ENCODE results near the gene CARD10.
"Not testable (repeated sequence)": the region's sequence is repeated elsewhere in the genome, so short reads cannot be mapped to it uniquely, and the experiment has no call there.

The CARD10 gene

GRCh38 chr22:37556710-37557109 is 37.5 kb upstream of the CARD10 start:
- DNase-seq = no peak

DNA sequence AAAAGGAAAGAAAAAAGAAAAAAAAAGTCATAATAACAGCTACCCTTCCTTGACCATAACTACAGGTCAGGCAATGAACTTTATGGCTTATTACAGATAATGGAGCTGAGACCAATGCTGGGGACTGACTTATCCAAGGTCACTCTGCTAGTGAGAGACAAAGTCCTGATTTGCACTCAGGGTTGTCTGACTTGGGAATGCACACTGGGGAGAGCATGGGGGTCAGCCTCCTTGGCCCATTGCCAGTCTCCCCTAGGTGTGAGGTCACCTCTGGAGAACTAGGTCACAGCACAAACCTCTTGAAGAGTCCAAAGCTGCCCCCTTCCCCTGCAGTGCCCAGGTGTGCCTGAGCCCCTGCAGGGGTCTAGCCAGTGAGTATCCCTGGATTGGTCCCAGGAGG is 35.8 kb upstream of the CARD10 start:
- no peak for DNase-seq

DNA sequence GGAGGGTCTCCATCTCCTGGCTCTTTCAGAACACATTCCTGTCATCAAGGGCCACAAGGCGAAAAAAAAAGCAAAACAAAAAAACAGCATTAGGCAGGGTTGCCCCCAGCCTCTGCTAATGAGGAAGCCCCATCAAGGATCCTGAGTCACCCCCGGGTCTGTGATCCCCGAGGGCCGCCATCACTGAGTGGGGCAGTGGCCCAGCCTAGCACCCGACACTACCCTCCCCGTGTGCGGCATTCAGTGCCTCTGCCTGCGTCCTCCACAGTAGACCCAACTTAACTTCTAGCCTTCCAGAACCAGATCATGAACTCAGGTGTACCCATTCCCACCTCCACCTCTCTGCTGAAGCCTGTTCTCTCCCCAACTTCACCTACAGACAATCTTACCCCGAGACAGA is 34.5 kb upstream of the CARD10 start:
- DNase-seq = no peak

DNA sequence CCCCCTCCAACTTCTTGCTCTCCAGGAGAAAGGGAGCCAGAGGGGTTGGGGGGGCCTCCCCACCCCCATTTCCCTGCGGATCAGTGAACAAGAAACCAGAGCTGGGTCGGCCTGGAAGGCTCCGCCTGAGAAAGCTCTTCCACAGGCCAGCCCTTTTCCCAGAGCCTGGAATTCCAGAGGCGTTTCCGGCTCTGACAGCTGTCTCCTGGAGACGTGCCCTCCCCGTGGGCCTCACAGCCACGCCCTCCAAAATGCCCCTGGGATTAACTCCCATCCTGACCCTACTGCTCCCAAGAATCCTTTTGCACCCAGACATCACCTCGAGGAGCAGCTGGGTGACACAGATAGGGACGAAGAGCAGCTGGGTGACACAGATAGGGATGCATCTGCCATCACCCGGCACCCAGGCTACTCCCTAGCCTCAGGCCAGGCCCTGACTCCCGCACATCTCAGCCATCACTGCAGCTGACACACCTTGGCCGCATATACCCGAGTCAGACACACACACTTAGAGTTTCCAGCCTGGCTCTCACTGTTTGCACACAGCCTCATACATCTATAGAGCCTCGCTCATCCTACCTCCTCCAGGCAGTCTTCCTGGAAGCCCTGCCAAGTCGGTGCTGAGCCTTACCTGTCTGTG is 33.4 kb upstream of the CARD10 start:
- no peak for DNase-seq

- no peak for DNase-seq
Observed at GRCh38 chr22:37551981-37552380, 32.8 kb upstream of the CARD10 start.

GRCh38 chr22:37550921-37551320 is 31.7 kb upstream of the CARD10 start:
- DNase-seq = not testable (repeated sequence)

DNA sequence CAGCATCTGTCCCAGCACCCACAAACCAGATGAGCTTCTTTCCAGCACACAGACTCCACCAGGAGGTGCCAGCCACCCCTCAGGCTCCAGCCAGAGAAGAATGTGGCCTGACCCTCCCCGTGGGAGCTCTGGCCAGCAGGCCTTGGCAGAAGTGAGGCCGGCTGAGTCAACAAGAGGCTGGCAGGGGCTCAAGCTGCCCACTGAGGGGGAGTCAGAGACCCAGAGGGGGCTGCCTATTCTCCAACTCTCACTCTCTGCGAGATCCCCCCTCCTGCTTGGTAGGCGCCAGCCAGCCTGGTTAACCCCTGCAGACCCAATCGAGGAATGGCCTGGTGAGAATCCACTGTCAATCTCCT is 30.5 kb upstream of the CARD10 start:
- no peak for DNase-seq

- DNase-seq = no peak
Observed at GRCh38 chr22:37547251-37547741, 28.1 kb upstream of the CARD10 start.

- DNase-seq = no peak
Observed at GRCh38 chr22:37546437-37547250, 27.4 kb upstream of the CARD10 start.

DNA sequence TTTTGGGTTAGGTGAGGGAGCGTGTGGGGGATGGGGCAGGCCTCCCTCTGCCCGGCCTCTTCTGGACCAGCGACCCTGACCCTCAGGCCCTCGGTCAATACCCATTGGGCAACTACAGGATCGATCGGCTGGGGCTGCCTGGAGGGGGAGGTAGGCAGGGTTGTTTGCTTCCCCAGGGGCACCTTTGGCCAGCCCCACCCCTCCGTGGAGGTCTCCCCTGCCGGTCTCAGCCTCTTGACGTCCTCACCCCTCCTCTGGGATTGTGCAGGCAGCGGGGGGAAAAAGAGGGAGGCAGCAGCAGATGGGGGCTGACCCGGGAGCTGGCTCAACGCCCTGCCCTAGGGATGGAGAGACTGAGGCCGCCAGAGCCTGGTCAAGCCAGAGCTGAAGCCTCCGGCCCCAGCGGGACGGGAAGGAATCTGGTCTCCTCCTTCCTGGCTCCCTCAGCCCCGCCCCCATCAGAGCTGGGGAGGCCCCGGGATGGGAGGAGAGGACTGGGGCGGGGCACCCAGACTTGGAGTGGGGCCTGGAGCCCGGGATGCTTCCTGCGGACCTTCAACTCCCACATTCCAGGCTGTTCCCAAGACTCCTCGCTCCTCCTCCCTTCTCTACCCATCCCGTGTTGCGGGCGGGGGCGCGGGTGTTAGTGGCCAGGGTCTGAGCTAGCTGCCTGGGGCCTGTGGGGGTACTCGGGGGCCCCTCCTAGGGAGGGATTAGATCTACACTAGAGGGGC is 26.7 kb upstream of the CARD10 start:
- no peak for DNase-seq

DNA sequence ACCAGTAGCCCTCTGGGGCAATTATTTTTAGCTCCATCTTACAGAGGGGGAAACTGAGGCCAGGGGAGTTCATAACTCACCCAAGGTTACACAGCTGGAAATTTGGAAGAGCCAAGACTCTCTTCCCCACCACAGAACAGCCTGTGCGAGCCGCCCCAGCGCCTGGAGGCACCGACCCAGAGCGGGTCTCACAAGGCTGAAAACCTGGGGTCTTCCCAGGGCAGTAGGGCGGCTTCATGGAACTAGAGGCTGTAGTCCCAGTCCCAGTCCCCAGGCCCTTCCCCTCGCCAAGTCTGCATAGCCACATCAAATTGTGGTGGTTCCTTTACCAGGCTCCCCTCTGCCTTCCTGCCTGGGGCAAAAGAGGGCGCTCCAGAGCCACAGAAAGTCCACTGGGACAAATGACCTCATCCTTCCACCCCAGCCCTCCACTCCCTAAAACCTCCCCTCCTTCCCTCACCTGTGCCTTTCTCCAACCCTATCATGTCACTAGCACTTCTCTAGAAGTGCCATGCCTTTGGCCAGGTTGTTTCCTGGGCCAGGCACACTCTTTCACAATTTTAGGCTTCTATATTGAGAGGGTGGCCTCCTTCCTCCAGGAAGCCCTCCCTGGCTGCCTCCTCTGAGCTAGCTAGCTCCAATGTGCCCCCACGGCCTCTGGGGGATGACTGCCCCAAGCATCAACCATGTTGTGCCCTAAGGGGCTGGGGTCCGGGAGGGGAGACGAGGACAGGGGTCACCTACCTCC is 25.9 kb upstream of the CARD10 start:
- DNase-seq = peak; percentile 71 to 75

DNA sequence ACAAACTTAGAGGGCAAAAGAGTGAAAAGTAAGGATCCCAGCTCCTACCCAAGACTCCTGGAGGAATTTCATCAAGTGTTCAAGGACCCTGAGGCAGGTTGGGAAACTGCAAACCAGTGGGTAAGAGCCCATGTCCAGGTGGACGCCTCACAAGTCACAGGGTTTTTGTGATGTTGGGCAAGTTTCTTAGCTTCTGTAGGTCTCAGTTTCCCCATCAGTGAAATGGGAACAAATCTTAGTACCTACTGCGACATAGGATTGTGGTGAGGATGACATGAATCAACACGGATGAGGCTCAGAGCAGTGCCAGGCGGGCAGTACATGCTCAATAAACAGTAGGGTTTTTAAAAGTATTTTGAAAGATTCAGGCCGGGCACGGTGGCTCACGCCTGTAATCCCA is 23.7 kb upstream of the CARD10 start:
- DNase-seq = no peak

- peak; percentile 61 to 66 for DNase-seq
Observed at GRCh38 chr22:37542416-37542815, 23.2 kb upstream of the CARD10 start.

GRCh38 chr22:37539790-37540189 is 20.6 kb upstream of the CARD10 start:
- DNase-seq = not testable (repeated sequence)

GRCh38 chr22:37538590-37539357 is 19.6 kb upstream of the CARD10 start:
- DNase-seq = peak; percentile 94

- DNase-seq = no peak
Observed at GRCh38 chr22:37535159-37535558, 15.9 kb upstream of the CARD10 start.

GRCh38 chr22:37534445-37534844 is 15.2 kb upstream of the CARD10 start:
- no peak for DNase-seq

DNA sequence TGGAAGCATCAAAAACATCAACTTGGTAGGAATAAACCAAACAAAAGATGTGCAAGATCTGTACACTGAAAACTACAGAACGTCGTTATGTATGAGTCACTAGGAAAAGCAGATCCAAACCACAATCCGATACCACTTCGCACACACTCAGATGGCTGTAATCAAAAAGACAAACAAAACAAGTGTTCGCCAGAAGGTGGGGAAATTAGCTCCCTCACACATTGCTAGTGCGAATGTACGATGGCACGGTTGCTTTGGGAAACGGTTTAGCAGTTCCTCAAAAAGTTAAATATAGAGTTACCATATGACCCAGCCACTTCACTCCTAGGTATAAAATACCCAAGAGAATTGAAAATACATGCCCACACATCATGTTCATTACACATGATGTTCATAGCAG is 14.8 kb upstream of the CARD10 start:
- DNase-seq = peak; percentile 64 to 74

DNA sequence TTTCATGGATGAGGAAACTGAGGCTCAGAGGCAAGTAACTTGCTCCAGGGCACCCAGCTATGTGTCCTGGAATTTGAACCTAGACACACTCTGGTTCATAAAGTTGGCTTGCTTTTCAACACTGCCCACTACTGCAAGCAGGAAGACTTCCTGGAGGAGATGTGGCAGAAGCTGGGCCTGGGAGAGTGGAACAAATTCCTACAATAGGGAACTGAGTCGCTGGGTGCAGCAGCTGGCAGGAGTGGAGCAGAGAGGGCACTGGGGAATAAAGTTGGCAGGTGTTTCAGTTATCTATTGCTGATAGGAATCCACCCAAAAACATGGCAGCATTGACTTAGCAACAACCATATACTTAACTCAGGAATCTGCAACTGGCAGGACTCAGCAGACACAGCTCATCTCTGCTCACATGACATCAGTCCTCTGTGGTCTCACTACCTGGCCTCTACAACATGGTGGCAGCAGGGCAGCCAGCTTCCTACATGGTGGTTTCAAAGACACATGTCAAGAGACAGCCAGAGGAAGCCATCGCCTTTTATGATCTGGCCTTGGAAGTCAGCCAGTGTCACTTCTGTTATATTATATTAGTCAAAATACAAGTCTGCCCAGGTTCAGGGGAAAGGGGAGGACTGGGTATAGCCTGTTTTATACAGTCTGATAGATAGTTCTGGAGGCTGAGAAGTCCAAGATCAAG is 10.6 kb upstream of the CARD10 start:
- peak in 1 of 2 donors; percentile 49 for DNase-seq

DNA sequence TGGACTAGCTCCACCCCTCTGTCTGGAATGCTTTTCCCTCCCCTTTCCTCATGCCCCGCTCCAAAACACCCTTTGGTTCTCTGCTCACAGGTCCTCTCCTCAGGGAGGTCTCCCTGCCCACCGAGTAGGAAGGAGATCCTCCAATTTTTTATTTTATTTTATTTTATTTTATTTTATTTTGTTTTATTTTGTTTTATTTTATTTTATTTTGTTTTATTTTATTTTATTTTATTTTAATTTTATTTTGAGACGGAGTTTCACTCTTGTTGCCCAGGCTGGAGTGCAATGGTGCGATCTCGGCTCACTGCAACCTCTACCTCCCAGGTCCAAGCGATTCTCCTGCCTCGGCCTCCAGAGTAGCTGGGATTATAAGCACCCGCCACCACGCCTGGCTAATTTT is 8.7 kb upstream of the CARD10 start:
- DNase-seq = not testable (repeated sequence)

- not testable (repeated sequence) for DNase-seq
Observed at GRCh38 chr22:37527081-37527752, 8.0 kb upstream of the CARD10 start.
